ENCODE data around the gene DDX43.

The DDX43 gene

DNA sequence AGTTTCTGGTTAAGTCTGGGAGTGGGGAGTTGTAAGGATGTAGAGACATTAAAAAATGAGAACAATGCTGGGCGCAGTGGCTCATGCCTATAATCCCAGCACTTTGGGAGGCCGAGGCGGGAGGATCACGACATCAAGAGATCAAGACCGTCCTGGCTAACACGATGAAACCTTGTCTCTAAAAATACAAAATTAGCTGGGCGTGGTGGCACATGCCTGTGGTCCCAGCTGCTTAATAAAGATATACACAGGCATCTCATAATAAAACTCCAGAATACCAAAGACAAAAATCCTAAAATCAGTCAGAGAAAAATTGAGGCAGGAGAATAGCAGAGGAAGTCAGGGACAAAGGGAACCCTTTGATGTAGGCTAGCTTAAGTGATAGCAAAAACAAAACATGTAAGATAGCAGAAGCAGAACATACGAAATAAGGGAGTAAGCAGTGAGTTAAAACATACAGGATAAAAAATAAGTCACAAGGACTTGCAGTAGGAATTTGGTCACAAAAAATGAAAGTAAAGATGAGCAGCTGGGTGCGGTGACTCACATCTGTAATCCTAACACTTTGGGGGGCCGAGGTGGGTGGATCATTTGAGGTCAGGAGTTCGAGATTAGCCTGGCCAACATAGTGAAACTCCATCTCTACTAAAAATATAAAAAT is 23.6 kb downstream of the DDX43 start:
- Histone ChIP-seq H2AFZ (ENCODE audit: low read length) (no peak overlapping the region), H3K27me3 (ENCODE audit: insufficient read depth, low read length, poor library complexity, severe bottlenecking) (no peaks in the 10 kb centered on the region), H3K9me3 (ENCODE audit: insufficient read depth, low read depth, low read length) (no peaks in the 10 kb centered on the region), H3F3A (ENCODE audit: low read depth) (no peaks in the 10 kb centered on the region), H4K20me1 (ENCODE audit: insufficient read depth, low read length, poor library complexity, severe bottlenecking) (no peaks in the 10 kb centered on the region), H3K4me1 (ENCODE audit: insufficient read depth, low read length, poor library complexity, severe bottlenecking) (no peaks in the 10 kb centered on the region), H3K9ac (ENCODE audit: low read depth, low read length, poor library complexity, severe bottlenecking) (no peak overlapping the region), H3K4me2 (ENCODE audit: low read depth, low read length, poor library complexity, severe bottlenecking) (no peak overlapping the region), H3K4me3 (ENCODE audit: low read length, poor library complexity, severe bottlenecking) (no peak overlapping the region), H3K9me2 (replicated peaks; ENCODE audit: low read depth, low read length) (no peaks in the 10 kb centered on the region), H3K36me3 (ENCODE audit: insufficient read depth, low read length) (peaks cover 5% of the 10 kb centered on the region; the same call in 1 of the 2 replicates), H3K79me2 (ENCODE audit: insufficient read depth, low read length) (no peaks in the 10 kb centered on the region)
- TF ChIP-seq, protein P1, sequence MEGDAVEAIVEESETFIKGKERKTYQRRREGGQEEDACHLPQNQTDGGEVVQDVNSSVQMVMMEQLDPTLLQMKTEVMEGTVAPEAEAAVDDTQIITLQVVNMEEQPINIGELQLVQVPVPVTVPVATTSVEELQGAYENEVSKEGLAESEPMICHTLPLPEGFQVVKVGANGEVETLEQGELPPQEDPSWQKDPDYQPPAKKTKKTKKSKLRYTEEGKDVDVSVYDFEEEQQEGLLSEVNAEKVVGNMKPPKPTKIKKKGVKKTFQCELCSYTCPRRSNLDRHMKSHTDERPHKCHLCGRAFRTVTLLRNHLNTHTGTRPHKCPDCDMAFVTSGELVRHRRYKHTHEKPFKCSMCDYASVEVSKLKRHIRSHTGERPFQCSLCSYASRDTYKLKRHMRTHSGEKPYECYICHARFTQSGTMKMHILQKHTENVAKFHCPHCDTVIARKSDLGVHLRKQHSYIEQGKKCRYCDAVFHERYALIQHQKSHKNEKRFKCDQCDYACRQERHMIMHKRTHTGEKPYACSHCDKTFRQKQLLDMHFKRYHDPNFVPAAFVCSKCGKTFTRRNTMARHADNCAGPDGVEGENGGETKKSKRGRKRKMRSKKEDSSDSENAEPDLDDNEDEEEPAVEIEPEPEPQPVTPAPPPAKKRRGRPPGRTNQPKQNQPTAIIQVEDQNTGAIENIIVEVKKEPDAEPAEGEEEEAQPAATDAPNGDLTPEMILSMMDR (conservative IDR thresholded peaks at IDR 0.05; ENCODE audit: low read length) = no peak
- TF ChIP-seq EZH2phosphoT487 (IDR thresholded peaks at IDR 0.05; ENCODE audit: borderline replicate concordance) = no peak

DNA sequence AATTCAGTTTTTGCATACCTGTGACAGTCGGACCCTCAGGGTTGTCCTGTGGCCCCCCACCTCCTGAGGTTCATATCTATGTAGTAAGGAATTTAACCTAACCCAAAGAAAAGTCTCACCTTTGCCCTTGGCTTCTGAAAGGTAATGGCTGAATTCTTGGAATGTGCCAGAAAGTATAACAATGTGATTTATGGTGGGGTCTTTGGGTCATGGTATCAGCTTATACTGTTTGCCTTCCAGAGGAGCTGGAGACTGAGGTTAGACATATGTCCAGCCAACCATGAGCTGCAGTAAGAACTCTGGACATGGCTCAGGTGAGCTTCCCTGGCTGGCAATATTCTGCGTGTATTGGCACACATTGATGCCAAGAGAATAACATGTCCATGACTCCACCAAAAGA is 26.9 kb downstream of the DDX43 start:
- Histone ChIP-seq H3K27me3 (ENCODE audit: insufficient read depth, low read length, poor library complexity, severe bottlenecking) (no peaks in the 10 kb centered on the region), H3K4me2 (ENCODE audit: low read depth, low read length, poor library complexity, severe bottlenecking) (no peak overlapping the region), H3K79me2 (ENCODE audit: insufficient read depth, low read length) (no peaks in the 10 kb centered on the region), H3K9me2 (replicated peaks; ENCODE audit: low read depth, low read length) (no peaks in the 10 kb centered on the region), H3F3A (ENCODE audit: low read depth) (no peaks in the 10 kb centered on the region), H3K9ac (ENCODE audit: low read depth, low read length, poor library complexity, severe bottlenecking) (no peak overlapping the region), H3K9me3 (ENCODE audit: insufficient read depth, low read depth, low read length) (no peaks in the 10 kb centered on the region), H2AFZ (ENCODE audit: low read length) (no peak overlapping the region), H3K4me1 (ENCODE audit: insufficient read depth, low read length, poor library complexity, severe bottlenecking) (no peaks in the 10 kb centered on the region), H4K20me1 (ENCODE audit: insufficient read depth, low read length, poor library complexity, severe bottlenecking) (no peaks in the 10 kb centered on the region), H3K36me3 (ENCODE audit: insufficient read depth, low read length) (peaks cover 5% of the 10 kb centered on the region; the same call in 1 of the 2 replicates), H3K4me3 (ENCODE audit: low read length, poor library complexity, severe bottlenecking) (no peak overlapping the region)
- no peak for TF ChIP-seq EZH2phosphoT487 (IDR thresholded peaks at IDR 0.05; ENCODE audit: borderline replicate concordance)
- TF ChIP-seq, protein P1 (conservative IDR thresholded peaks at IDR 0.05; ENCODE audit: low read length) = no peak

DNA sequence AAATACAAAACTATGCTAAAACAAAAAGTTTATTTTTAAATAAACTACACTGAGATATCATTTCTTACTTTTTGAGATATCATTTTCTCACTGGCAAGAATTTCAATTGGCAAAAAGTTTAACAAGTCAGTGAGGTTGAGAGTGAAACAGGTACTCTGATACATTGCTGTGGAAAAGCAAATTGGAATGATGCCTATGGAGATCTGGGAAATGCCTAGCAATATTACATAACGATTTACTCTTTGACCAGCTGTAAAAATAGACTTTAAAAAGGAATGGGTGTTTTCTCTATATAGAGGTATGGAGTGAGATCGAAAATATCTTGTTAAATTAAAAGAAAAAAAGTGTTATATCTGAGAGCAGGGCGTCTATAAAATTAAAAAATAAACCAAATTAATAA is 40.6 kb downstream of the DDX43 start:
- no peak overlapping the region for H3K9ac ChIP-seq (ENCODE audit: low read depth, low read length, poor library complexity, severe bottlenecking)
- 0 out of 2 replicates have a peak, but pooled peaks cover 2% of the 10 kb centered on the region for H3F3A ChIP-seq (ENCODE audit: low read depth)
- no peaks in the 10 kb centered on the region for H3K27me3 ChIP-seq (ENCODE audit: insufficient read depth, low read length, poor library complexity, severe bottlenecking)
- H3K36me3 ChIP-seq (ENCODE audit: insufficient read depth, low read length) = peaks cover 7% of the 10 kb centered on the region; the same call in 1 of the 2 replicates
- H3K9me2 ChIP-seq (replicated peaks; ENCODE audit: low read depth, low read length) = no peaks in the 10 kb centered on the region
- H3K79me2 ChIP-seq (ENCODE audit: insufficient read depth, low read length) = no peaks in the 10 kb centered on the region
- H3K4me3 ChIP-seq (ENCODE audit: low read length, poor library complexity, severe bottlenecking) = no peak overlapping the region
- H2AFZ ChIP-seq (ENCODE audit: low read length) = no peak overlapping the region
- TF ChIP-seq, protein P1 (conservative IDR thresholded peaks at IDR 0.05; ENCODE audit: low read length) = no peak
- no peak for TF ChIP-seq EZH2phosphoT487 (IDR thresholded peaks at IDR 0.05; ENCODE audit: borderline replicate concordance)
- no peak overlapping the region for H3K4me2 ChIP-seq (ENCODE audit: low read depth, low read length, poor library complexity, severe bottlenecking)
- no peaks in the 10 kb centered on the region for H3K9me3 ChIP-seq (ENCODE audit: insufficient read depth, low read depth, low read length)
- no peaks in the 10 kb centered on the region for H3K4me1 ChIP-seq (ENCODE audit: insufficient read depth, low read length, poor library complexity, severe bottlenecking)
- peaks cover 6% of the 10 kb centered on the region for H4K20me1 ChIP-seq (ENCODE audit: insufficient read depth, low read length, poor library complexity, severe bottlenecking)

Data from Loucy (cell line).